Jurkat, Clone E6-1 (cell line): ENCODE results near the gene FAM174B. TPM values are rescaled to one million over a fixed set of nuclear protein-coding genes. Genes with fewer than 3 reads are reported as not detected.

Experiments
- DNase-seq: peaks from one replicate; pipeline ENCODE4 v3.0.0-alpha.2; 2011; ENCODE audit warnings: low read depth, low spot score
- H3K4me3 ChIP-seq: 2 replicates; pipeline ENCODE4 v1.5.1; 2011; ENCODE audit warnings: mild to moderate bottlenecking, low read length, control low read depth, moderate library complexity
- polyA plus RNA-seq: library from polyadenylated mRNA; unstranded; fragments of >200 nt; gene quantifications from one replicate; pipeline ENCODE4 v1.2.1, GENCODE V29; 2012; ENCODE audit warnings: missing spikeins; ENCODE audit not compliant: insufficient read length, insufficient read depth

Gene FAM174B
- polyA plus RNA-seq, result 19.8 TPM

GRCh38 chr15:92655178-92655995 lies at the start of gene FAM174B:
Gene FAM174B (minus strand): TSS chr15:92655775.
- DNase-seq, result peak; percentile 29
- peak within 1 kb of the TSS; percentile 45 for H3K4me3 ChIP-seq

- peak; percentile 20 for DNase-seq
These were observed 40.5 kb upstream of the FAM174B start for GRCh38 chr15:92696096-92696495.

GRCh38 chr15:92693691-92694331 lies 38.2 kb upstream of the FAM174B start:
- peak; percentile 10 for DNase-seq
- no peak overlapping the region for H3K4me3 ChIP-seq

More at GRCh38 chr15:92696096-92696495, 40.5 kb upstream of the FAM174B start:
- no peak overlapping the region for H3K4me3 ChIP-seq

- H3K4me3 ChIP-seq, result no peak overlapping the region
- DNase-seq, result no peak
These were observed 34.8 kb upstream of the FAM174B start for GRCh38 chr15:92690395-92690794.

GRCh38 chr15:92687746-92688145 lies 32.2 kb upstream of the FAM174B start:
- H3K4me3 ChIP-seq, result no peak overlapping the region
- DNase-seq, result no peak

GRCh38 chr15:92687195-92687602 lies 31.6 kb upstream of the FAM174B start:
- no peak for DNase-seq
- H3K4me3 ChIP-seq, result no peak overlapping the region

- no peak for DNase-seq
- no peak overlapping the region for H3K4me3 ChIP-seq
These were observed 27.9 kb upstream of the FAM174B start for GRCh38 chr15:92683511-92683834.

GRCh38 chr15:92682741-92683510 lies 27.4 kb upstream of the FAM174B start:
- no peak overlapping the region for H3K4me3 ChIP-seq
- no peak for DNase-seq

GRCh38 chr15:92681141-92681631 lies 25.6 kb upstream of the FAM174B start:
- DNase-seq, result no peak
- no peak overlapping the region for H3K4me3 ChIP-seq

GRCh38 chr15:92677999-92678398 lies 22.4 kb upstream of the FAM174B start:
- no peak overlapping the region for H3K4me3 ChIP-seq
- no peak for DNase-seq

- no peak overlapping the region for H3K4me3 ChIP-seq
- DNase-seq, result no peak
These were observed 21.0 kb upstream of the FAM174B start for GRCh38 chr15:92676561-92676960.

- no peak for DNase-seq
- no peak overlapping the region for H3K4me3 ChIP-seq
These were observed 19.9 kb upstream of the FAM174B start for GRCh38 chr15:92675485-92675884.

GRCh38 chr15:92674347-92674746 lies 18.8 kb upstream of the FAM174B start:
- H3K4me3 ChIP-seq, result no peak overlapping the region
- DNase-seq, result no peak

- no peak overlapping the region for H3K4me3 ChIP-seq
- DNase-seq, result no peak
These were observed 16.5 kb upstream of the FAM174B start for GRCh38 chr15:92672102-92672501.

- no peak for DNase-seq
- no peak overlapping the region for H3K4me3 ChIP-seq
These were observed 15.8 kb upstream of the FAM174B start for GRCh38 chr15:92671406-92671805.

- no peak overlapping the region for H3K4me3 ChIP-seq
- DNase-seq, result no peak
These were observed 15.0 kb upstream of the FAM174B start for GRCh38 chr15:92670621-92671020.

- H3K4me3 ChIP-seq, result no peak overlapping the region
- no peak for DNase-seq
These were observed 13.9 kb upstream of the FAM174B start for GRCh38 chr15:92669432-92669831.

GRCh38 chr15:92668620-92669019 lies 13.0 kb upstream of the FAM174B start:
- H3K4me3 ChIP-seq, result no peak overlapping the region
- no peak for DNase-seq

- no peak for DNase-seq
- no peak overlapping the region for H3K4me3 ChIP-seq
These were observed 12.5 kb upstream of the FAM174B start for GRCh38 chr15:92667970-92668485.
